Stimulated activated CD8-positive, alpha-beta memory T cell treated with anti-CD3 and anti-CD28 coated beads, Interleukin-4, amount 100 ng/mL, for 48 hours (primary cell): ENCODE results near the gene NRG2.

Experiments
- DNase-seq: peaks from one replicate; pipeline ENCODE4 v3.0.0-alpha.2; 2020

The NRG2 gene

DNA sequence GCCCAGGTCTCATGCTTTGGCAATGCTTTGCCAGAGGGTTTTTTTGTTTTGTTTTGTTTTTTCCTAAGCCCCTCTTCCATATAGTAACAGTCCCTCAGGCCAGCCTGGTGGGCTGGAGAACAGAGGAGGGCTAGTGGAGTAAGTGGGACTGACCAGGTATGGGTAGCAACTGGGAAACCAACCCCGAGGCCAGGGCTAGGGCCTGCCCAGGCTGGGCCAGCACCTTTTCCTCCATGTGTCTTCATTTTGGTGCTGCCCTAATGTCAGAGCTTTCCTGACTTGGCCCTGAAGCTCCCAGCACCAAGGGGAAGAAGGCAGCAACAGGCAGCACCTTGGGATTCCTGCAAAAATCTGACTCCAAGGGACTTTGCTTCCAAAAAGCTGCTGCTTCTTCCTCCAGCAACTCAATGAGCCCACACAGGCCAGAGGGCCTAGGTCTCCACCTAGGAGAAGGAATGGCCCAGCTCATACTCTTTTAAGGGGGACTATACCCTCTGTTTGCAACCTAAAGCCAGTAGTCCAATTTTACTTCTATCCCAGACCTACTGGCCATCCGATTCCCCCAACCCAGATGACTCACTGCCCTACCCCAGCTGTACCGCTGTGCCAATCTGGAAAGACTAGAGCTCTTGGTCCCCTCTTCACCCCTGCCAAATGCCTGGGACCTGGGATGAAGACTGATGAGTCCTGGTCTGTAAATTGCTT lies 142.4 kb downstream of the NRG2 start:
- DNase-seq = no peak

DNA sequence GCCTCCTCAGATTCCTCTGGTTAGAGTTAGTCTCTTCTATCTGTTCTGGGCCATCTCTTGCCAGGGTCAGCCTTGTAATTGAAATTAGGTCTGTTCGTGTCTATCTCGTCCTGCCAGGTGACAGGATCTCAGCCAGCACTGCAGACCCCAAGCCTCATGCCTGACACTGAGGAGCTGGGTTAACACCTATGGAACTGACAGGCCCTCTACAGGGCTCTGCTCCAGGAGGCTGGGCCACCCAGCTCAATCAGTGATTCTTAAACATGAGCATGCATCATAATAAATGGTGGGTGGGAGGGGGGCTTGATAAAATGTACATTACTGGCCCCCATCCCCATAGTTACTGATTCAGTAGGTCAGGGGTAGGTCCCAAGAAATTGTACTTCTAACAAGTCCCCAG lies 144.1 kb downstream of the NRG2 start:
- DNase-seq = no peak

DNA sequence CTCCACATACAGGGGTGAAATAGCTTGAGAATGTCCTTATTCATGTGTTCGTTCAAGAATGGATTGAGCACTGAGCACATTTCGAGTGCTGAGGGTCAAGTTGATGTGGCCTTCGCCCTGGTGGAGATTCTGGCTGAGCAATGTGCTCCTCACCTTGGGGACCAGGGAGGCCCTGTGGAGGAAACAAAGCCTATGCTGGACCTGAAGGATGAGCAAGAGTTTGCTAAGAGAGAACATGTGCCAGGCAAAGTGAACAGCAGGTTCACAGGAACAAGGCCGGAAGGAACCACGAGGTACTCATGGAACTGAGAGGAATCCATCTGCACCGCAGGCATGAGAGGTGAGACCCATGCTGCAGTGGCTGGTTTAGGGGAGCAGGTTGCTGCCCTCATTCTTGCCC lies 145.1 kb downstream of the NRG2 start:
- no peak for DNase-seq

DNA sequence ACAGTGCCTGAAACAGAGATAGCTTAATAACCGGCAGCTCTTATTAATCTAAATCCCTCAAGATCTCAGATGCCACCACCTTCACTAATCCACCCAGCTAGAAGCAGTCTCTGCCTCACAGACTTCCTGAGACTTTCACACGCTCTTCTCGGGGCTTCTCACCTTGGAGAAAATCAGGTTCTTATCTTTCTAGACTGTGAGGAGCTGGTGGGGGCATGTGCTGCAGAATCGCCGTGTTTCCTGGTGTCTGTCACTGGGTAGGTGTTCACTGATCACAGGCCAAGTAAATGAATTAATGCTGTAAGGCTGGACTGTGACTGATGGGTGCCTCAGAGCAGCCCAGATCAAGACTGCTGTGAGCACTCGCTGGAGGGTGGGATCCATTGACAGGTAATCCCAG lies 145.8 kb downstream of the NRG2 start:
- DNase-seq = no peak

DNA sequence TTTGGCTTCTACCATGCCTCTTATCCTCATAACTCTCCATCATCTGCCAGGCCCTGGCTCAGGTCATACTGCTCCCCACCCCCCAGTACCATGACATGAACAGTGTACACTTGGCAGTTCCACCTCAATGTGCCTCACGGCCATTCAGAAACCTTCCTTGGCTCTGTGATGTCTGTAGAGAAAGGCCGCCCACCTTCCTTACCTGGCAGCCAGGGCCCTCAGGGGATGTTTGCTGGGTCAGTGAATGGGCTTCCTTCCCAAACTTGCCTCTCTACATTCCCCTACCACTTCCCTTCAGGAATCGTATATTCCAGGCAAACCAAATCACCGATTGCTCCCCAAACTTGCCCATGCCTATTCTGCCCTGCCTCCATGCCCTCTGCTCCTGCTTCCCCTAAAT lies 146.4 kb downstream of the NRG2 start:
- no peak for DNase-seq

DNA sequence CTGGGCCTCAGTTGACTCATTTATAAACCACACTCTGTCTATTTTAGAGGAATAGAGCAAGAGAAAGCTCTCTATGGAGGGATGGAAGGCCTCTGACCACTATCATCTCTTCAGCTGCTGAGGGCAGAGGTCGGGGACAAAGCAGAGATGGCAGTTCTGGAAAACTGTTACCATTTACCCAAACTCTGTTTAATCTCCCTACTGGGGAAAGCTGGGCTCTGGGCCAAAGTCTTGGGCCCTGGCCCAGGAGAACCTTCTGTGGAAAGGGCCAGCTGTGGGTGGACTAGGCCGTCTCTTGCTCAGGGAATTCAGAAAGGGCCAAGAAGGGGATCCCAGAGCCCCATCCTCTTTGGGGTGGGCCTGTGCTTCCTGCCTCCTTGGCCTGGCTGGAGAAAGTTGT lies 147.5 kb downstream of the NRG2 start:
- DNase-seq = no peak

DNA sequence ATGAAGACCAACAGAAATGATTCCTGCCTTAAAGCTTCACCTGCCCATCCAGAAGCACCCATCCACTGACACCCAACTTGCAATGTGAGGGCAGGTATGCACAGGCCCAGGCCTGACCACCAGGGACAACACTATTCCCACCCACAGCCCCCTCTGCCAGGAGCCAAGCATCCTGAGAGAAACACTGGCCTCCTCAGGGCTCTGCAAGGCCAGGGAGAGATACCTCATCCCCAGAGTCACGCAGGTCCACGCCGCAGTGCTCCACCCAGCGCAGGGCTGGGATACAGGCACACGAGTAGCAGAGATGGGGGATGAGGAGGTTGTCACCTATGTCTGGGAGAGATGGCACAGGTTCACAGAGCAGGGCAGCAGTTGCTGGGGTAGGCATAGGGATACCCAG lies 148.1 kb downstream of the NRG2 start:
- no peak for DNase-seq

DNA sequence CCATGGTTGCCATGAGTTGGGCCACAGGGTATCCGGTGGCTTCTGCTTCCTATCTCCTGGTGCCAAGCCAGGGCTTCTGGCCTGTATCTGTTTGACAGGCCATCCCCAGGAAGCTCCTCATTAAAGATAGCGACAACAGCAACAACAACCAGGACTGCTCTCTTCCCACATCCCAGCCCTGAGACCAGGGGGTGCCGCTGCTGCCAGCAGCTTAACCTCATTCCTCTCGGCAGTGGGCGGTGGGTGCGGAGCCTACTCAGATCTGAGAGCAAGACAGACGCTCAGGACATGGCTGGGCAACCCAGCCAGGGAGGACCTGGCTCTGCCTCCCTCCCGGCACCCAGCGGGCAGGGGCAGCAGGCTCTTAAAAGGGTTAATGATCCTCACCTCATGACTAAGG lies 149.2 kb downstream of the NRG2 start:
- no peak for DNase-seq

DNA sequence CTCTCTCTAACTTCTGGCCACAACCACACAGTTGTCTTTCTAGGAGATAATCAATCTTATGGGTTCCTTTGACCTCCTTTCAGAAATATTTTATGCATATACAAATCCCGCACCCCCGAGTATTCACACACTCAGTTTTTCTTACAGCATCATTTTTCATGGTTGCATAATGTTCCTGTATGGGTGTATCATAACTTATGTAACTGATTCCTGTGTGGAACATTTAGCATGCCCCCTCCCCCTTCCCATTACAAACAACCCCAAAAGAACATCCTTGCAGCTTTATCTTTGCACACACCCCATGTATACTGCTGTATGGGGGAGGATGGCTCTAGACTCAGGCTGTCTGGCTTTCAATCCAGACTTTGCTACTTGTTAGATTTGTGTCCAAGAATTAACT lies 153.7 kb downstream of the NRG2 start:
- DNase-seq = no peak

DNA sequence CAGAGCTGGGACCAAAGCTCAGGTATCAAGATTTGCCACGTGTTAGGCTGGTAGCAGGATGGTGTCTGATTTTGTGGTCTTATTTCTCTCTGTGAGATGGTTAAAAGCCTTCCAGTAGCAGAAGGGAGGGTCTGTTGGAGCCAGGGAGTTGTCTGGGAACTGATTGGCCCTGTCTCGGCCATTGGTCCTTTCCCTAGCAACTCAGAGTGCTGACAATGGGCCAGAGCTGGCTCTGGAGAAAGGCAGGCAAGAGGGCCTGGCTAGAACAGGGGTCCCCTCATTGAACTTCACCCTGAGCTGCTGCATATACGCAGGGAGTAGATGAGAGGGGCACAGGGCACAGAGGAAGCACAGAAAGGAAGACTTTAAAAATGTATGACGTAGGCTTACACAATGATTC lies 154.7 kb downstream of the NRG2 start:
- no peak for DNase-seq

DNA sequence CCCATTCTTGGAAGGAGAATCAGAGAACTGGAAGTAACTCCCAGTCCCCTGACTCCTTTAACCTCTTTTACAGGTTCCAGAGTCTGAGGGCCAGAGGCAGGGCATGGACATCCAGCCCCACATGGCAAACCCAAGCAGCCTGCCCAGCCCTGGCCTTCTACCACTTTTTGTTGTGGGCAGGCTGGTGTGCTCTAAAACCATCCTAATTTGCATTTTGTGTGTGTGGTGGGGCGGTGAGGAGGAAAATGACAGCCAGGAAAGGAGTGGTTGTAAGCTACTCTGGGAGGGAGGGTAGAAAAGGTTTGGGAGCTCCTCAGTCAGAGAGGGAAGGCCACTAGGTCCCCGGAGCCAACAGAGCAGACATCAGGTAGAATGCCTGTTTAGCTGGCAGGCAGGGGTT lies 156.9 kb downstream of the NRG2 start:
- DNase-seq = no peak

DNA sequence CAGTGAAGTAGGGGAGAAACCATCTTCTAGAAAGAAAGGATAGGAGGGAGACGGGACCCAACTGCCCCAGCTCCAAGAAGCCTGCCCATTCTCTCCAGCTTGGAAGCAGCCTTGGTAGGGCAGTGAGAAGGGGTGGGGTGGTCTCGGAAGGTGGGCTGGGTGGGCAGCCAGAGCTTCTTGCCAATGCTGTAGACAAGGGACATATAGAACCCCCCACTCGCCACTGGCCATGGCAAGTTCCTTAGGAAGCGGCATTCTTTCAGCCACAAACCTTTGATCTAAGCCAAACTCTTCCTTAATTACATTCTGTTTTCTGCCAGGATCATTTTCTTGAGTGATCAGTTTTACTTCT lies 157.3 kb downstream of the NRG2 start:
- DNase-seq = no peak

DNA sequence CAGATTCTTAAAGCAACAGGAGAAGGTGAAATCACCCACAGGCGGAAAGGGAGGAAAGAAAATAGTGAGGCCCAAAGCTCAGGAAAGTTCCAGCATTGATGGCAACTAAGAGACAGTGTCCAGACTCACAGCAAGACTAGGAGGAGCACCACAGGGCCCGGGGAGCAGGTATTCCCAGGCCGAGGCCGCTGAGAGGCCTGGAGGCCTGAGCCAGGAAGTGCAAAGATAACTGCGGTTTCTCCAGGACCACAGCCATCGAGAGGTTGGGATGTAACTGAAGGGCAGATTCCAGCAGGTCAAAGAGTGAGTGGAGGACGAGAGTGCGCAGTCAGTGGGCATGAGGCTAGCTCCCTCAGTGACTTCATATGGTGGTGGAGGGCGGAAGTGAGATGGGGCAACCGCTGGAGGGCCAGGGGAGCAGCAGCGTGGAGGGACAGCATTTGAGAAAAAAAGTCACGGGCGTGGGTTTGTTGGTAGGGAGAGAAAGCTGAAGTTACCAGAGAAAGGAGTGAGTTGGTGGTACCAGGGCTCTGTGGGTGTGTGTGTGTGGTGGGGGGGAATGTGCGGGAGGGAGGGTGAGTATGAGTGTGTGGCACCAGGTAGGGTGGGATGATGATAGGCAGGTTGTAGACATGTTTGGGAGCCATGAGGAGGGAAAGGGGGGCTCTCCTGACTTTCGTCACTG lies 157.8 kb downstream of the NRG2 start:
- DNase-seq = no peak

DNA sequence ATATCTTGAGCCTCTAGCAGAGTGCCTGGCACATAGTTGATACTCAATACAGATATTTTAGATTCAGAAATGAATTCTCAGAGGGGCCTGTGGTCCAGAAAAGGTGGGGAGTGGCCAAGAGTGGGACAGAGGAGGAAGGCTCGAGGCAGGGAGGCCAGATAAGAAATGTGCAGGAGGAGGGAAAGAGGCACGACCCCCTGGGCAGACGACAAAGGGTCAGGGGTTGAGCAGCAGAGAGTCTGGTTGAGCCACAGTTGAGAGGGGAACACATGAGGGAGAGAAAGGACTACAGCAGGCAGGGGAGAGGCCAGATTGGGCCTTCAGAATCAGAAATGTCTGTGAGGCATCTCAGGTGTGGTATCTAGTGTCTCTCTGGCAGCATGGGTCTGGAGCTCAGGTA lies 158.4 kb downstream of the NRG2 start:
- DNase-seq = no peak

DNA sequence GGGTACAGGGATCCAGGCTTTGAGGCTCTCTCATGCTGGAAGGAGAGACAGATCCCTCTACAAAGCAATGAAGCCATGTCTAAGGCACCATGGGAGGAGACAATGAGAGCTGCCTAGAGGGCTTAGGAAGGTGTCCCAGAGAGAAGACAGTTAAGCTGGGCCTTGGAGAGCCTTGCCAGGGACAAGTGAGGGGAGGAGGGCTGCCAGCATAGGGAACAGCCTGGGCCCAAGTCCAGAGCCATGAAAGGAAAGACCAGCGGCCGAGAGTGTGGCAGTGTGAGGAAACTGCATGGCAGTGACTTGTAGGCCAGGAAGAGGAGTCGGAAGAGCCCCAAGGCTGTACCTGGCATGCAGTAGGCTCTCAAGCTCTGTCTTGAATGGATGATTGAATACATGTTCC lies 159.0 kb downstream of the NRG2 start:
- DNase-seq = no peak

DNA sequence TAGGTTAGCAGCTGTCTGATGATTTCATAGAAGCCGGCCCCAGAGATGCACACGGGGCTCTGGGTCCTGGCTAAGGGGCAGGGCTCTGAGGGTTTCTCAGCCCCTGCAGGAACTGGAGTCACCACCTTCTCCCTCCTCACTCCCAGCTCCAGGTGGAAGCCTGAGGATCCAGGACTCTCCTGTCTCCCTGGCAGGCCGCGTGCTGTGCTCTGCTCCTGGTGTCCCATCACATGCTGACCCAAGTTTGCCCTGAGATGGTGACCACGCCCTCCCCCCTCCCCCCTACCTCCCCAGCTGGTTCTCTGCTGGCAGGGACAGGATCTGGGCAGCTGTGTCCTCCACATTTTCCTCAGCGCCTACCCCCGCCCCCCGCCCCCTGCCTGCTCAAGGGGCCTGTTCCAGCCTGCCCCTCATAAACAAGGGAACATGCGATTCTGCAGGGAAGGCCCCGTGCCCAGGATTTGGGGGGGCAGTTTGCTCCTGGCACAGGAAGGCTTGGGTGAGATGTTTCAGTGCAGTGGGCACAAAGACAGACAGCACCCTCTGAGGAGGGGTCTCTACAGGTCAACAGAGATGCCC lies 160.0 kb downstream of the NRG2 start:
- no peak for DNase-seq

DNA sequence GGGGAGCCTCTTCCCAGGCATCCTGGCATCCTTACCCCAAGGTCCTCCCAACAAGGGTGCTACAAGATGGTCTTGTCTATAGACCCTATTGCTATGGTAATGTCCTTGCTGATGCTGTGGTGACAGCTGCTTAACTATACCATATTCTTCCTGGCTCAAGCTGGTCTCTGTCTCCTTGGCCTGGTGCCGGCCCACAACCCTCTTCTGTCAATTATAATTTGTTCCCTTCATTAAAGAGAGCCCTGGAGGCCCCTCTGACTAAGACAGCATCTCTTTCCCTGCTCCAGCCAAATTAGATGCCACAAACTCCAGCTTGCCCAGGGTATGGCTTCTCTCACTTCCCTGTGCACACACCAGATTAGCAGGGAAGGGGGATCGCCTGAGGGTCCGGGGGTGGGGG lies 160.8 kb downstream of the NRG2 start:
- DNase-seq = no peak

DNA sequence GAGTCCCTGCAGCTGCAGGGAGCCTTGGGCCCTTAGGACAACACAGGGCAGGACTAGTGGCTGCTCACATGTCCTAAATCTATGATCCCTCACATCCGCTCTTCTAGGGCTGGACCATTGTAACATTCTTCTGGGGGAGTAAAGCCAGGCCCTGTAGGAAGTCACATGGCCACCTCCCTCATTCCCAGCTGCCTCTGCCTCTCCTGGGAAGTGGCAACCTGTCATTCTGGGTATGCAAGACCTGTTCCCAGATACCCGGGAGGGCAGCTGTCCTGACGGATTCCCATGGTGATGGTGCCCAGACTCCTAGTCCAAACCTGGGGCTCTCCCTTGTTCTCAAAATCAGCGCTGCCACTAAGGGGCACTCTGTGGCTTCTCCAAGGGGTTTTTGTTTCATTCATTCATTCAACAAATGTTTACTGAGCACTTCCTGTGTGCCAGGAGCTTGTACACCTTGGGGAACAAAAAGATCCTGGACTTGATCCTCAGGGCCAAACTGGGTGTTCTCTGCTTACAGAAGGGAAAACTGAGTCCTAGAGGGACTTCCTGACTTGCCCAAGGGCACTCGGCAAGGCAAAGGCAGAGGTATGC lies 161.9 kb downstream of the NRG2 start:
- DNase-seq = no peak

DNA sequence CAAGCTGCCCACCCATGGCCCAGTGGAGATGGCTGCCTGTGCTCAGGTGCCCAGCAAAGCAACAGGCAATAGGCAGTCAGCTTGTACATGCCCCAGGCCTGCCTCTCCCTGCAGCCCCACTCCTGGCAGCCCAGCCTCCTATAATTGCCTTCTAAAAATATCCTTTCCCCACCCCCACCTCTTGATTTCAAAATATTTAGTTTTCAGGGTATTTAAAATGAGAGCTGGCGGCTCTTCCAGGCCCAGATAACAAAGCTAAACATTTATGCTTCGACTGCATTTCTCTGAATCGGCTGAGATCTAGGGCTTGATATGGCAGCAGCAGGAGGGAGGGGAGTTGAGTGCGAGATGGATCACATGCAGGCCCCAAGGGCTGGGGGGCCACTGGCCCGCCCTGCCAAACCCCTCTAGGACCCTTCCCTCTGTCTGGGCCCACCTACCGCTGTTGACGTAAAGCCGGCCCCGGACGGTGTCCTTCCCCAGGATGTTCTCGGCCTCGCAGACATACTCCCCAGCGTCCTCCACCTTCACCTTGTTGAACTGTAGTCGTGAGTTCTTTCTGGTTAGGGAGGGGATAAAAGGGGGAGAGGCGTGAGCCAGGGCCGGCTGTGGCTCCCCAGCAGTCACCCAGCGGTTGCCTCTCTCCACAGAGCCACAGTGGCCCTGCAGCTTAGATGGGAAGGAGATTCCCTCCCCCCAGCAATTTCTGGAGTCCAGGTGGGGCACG lies 162.5 kb downstream of the NRG2 start:
- no peak for DNase-seq

DNA sequence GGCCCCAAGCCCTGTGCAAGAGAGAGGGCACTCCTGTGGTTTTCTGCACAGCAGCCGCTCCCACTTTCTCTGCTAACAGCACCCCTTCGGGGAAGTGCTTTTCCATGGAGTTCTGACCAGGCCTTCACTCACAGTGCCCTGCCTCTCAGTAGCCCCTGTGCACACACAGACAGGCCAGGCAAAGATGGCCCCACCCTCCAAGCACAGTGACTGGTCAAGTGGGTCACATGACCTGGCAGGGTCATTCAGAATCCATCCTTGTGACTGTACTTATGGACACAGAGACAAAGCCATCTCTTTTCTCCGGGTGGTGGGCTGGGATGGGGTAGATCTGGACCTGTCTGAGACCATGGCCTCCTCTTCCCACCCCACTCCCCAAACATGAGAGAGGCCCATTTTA lies 165.0 kb downstream of the NRG2 start:
- DNase-seq = no peak

DNA sequence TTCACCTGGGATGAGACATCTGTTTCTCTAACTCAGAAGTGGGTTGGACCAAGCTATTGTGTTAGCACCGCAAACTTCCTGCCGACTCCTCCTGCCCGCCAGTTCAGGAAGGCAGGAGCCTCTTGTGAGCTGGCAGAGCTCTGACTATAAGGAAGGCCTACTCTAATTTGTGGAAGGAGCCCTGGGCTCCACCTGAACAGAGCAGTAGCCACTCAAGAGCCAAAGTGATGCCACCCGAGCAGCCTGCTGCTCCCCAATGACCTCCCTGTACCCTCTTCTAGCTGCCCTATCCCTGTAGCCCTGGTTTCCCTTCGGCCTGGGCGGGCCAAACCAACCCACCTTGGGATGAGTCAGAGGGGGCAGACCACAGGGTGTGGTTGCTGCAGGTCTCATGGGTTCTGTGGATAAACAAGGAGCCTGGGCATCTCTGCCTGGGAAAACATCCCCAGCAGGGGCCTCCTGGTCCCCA lies 165.9 kb downstream of the NRG2 start:
- no peak for DNase-seq

DNA sequence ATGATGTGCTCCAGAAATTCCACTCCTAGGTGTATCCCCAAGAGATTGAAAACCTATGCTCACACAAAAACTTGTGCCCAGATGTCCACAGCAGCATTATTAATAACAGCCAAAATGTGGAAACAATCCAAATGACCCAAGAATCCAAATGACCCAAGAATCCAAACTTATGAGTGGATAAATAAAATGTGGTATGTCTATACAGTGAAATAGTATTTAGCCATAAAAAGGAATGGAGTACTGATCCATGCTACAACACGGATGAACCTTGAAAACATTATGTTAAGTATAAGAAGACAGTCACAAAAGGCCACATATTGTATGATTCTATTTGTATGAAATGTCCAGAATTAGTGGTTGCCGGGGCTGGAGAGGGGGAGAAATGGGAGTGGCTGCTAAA lies 167.1 kb downstream of the NRG2 start:
- no peak for DNase-seq
